CMK (cell line): Measurements from ENCODE around the gene MUC5B.

ENCODE experiments used
- DNase-seq: peaks from one replicate; pipeline ENCODE4 v3.0.0-alpha.2; 2010; ENCODE audit warnings: low read depth

The MUC5B gene

DNA sequence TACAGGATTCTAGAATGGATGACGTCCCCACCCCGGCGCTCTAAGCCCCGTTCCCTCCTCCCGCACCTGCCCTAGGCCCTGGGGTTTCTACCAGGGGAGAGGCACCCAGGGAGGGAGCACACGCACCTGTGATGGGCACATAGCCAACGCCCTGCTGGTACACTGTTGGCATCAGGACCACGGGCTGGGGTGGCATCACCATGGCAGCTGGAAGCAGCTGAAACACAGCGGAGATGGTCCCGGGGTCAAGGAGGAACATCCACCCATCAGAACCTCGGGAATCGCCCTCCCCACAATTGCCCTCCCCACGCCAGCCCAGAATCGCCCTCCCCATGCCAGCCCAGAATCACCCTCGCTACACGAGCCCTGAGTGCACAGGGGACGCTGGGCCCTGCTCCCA is 63.0 kb downstream of the MUC5B start:
- DNase-seq, result no peak

GRCh38 chr11:1287928-1288327 is 65.1 kb downstream of the MUC5B start:
- no peak for DNase-seq

DNA sequence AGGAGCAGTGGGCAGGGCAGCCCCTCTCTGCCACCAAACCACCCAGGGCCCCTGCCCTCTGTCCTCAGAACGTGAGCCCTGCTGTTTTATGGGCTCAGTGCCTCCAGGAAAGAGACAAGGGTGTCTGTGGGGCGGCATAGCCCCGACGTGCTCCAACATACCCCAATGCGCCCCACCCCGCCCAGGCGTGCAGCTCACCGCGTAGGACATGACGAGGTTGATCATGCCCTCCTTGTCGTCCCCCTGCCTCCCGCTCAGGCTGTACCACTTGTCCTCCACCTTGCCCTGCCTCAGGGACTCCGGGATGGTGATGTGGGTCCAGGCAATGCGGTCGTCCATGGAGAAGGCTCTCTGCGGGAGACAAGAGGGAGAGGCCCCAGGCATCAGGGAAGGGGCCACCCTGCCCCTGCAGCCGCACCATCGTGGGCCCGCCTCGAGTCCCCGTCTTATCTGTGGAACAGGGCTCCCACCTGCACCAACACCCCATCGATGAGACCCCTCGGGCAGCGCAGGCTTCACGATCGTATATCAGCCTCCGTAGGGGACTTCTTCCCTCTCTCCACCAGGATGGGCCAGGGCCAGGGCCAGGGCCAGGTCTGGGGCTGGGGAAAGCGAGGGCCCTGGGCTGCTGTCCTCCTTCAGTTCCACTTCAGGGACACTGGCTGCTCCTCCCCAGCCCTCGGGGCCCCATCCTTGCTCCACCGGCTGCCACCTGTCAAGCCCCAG is 65.7 kb downstream of the MUC5B start:
- DNase-seq, result no peak

DNA sequence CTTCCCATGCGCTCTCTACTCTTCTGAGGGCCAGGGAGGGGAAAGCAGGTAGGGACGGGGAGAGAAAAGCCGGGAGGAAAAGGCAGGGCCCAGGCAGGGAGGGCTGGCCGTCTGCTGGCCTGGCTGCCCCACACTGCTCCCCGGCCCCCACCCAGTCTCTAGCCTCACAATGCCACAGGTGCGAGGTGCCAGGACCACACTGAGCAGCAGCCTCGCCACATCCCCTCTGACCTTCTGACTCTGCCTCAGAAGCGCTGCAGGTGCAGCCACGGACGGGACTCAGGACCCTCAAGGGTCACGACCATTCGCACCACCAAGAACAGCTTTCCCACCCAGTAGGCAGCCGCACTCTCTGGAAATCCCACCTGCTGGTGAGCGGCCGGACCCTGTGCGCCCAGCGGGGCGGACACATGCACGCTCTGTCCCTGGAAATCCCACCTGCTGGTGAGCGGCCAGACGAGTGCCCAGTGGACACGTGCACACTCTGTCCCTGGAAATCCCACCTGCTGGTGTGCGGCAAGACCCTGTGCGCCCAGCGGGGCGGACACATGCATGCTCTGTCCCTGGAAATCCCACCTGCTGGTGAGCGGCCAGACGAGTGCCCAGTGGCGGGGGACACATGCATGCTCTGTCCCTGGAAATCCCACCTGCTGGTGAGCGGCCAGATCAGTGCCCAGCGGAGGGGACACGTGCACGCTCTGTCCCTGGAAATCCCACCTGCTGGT is 66.5 kb downstream of the MUC5B start:
- no peak for DNase-seq

GRCh38 chr11:1290052-1291040 is 67.5 kb downstream of the MUC5B start:
- DNase-seq, result no peak

DNA sequence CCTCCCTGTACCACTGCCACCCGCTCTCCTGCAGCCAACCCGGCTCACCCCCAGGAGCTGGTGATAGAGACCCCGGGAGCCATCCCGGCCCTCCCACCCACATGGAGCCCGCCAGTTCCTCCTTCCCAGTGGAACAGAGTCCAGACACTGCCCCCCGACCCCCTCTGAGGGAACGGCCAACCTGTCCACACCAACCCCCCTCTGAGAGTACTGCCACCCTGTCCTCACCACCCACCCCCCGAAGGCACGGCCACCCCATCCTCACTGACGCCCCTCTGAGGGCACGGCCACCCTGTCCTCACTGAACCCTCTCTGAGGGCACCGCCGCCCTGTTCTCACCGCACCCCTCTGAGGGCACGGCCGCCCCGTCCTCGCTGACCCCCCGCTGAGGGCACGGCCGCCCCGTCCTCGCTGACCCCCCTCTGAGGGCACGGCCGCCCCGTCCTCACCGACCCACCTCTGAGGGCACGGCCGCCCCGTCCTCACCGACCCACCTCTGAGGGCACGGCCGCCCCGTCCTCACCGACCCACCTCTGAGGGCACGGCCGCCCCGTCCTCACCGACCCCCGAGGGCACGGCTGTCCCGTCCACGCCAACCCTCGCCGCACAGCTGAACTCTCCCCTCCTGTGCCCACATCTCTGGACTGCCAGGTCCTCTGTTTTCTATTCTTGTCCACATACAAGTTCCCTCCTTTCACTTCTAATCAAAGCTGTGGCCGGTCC is 68.6 kb downstream of the MUC5B start:
- DNase-seq, result no peak

DNA sequence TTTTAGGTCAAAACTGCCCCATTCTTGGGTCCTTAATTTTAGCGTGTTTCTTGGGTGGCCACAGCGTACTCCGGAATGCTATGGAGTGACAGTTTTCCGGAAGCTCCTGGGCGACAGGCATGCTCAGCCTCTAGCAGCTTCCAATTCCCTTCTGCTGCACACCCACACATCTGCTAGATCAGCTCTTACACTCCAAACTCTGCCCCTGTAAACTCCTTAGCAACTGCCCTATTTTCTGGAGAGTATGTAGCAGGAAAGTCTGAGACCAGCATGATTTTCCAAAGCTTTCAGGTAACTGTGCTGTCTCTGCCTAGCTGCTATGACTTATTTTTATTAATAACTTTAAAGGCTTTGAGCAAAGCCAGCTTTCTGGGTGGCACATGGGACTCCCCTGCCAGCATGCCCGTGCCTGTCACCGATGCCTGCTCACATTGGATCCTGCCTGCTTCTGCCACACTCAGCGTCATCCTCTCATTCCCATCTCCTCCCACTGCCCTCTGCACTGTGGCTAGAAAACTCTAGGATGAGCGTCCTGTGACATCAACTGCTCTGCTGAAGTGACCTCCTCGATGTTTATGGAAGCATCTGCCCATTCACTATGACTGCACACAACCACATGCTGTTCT is 69.3 kb downstream of the MUC5B start:
- DNase-seq, result no peak

- DNase-seq, result no peak
Measured at GRCh38 chr11:1292644-1293618, 70.1 kb downstream of the MUC5B start.

DNA sequence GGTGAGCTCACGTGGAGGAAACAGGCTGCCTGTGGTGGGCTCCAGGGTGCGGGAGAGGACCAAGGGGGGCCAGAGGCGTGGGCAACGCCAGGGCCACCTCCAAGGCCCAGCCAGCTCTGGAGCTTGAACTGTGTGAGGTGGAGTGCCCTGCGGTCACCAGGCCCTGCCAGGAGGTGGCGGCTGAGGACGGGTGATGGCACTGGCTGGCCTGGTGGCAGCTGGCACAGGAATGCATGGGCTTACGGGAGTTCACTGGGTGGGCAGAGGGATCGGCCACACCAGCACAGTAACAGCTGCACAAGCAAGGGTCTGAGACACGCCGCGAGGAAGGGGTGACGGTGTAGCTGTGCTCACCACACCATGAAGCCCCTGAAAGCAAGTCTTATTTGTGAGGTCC is 70.8 kb downstream of the MUC5B start:
- no peak for DNase-seq

- no peak for DNase-seq
Measured at GRCh38 chr11:1295086-1295485, 72.2 kb downstream of the MUC5B start.

- no peak for DNase-seq
Measured at GRCh38 chr11:1295591-1295990, 72.7 kb downstream of the MUC5B start.

GRCh38 chr11:1296287-1296686 is 73.4 kb downstream of the MUC5B start:
- DNase-seq, result no peak

DNA sequence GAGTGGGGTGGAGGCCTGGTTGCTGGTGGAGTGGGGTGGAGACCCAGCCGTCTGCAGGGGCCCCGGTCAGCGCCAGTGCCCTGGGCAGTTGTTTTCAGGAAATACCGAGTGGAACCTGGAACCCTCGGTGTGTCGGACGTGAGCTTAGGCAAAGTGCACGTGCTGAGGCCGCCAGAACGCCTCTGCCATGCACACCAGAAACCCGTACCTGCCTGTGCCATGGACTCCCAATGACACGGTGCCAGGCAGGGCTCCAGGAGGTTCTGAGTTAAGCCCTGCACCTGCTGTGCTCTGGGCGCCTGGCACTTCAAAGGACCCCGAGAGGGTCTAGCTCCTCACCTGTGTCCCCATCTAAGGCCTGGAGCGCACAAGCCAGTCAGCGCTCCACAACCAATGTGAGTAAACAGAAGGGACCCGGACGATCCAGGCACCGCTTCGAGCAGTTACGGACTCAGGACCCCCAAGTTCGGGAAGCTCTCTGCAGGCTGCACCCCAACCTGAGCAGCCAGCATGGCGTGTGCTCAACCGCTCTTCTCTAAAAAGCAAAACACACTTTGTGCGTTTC is 74.2 kb downstream of the MUC5B start:
- no peak for DNase-seq

DNA sequence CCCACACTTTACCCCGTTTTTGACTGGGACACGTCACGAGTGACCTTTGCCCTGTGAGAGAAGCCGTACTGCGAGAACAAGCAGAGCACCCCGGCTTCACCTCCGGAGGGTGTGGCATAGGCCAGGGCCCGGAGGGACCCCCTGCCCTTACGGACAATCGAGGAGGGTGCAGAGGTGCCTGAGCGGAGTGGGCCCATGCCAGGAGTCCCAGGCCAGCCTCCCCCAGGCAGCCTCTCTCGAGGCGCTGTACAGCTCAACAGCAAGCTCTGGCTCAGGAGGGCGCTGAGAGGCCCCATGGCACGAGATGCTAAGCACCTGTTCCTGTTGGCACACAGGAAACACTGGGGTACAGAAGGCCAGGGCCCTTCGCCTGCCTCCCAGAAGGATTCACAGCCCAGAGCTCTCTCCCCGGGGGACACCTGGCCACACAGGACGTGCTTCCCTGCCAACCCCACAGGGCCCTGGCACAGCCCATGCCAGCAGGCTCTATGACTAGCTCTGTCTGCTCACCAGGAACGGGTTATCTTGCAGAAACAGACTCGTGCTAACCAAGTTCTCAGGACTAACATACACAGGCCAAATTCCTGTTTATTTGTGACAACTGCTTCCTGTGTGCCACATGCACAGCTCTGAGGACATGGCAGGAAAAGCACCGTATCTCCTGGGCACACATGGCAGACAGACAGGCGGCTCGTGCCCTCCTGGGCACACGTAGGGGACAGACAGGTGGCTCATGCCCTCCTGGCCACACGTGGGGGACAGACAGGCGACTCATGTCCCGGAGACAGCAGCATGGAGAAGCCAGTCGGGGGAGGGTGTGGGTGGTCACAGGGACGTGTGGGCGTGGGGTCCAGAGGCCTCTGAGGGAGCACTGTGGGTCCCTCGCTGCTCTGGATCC is 75.0 kb downstream of the MUC5B start:
- peak; percentile 29 for DNase-seq

GRCh38 chr11:1298695-1299492 is 76.0 kb downstream of the MUC5B start:
- no peak for DNase-seq

DNA sequence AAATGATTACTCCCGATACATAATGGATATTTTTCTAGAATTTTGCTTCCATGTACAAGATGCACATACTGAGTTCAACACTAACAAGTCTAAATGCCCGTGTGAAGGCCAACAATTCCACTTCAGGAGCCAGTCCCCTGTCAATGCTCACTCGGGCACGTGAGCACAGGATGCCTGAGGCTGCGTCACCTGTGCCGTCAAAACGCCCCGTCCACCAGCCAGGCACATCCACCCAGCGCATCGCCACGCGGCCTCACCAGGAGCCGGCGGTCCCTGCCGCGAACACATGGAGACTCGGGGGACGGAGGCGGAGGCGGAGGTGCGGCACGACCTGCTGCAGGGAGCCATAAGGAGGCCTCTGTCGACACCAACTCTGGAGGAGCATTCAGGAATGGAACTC is 76.8 kb downstream of the MUC5B start:
- DNase-seq, result no peak

DNA sequence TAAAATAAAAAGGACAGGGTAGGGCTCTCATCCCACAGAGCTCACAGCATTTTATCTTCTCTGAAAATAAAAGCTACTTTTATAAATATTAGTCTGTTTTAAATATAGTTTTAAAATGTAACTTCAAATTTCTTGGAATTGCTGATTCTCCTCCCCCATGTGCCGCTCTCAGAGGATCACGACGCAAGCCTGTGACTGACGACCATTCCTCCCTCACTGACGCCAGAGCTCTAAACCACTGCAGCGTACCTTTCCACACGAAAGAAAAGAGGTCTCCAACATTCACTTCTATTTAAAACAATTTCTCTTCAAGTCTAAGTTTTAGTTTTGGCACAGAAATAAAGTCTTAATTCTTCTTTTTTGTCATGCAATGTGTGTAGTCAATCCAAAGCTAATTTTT is 77.3 kb downstream of the MUC5B start:
- no peak for DNase-seq
